K562 (cell line): ENCODE measurements around the gene LCN12. TPM values are rescaled to one million over a fixed set of nuclear protein-coding genes. Genes with fewer than 3 reads are reported as not detected.

Experiments used
- ATAC-seq: fragments of 200-7000 bp; cut with Tn5 transposase; 3 replicates; pipeline ENCODE4 v1.9.1; 2020; ENCODE audit warnings: moderate library complexity
- BruUV-seq: library from RNA; stranded (reverse); fragments of 400-500 nt; replicated peaks from 2 replicates; lab custom pipeline; 2021; lab: Mats Ljungman, UMichigan
- CTCF ChIA-PET: fragments of 300-600 bp; formaldehyde crosslinking; extraction: SDS; loops from one replicate; lab custom pipeline; 2021; ENCODE audit warnings: low intra/inter-chr PET ratio; lab: Yijun Ruan, JAX
- POLR2A ChIA-PET: fragments of 300-600, 350-650 bp; sonication (Branson Sonifier 250); formaldehyde crosslinking; extraction: SDS; loops from one replicate; lab custom pipeline; 2021; ENCODE audit warnings: antibody characterized with exemption, inconsistent platforms; lab: Yijun Ruan, JAX
- DNase-seq, 4 experiments: peaks; one replicate each; pipeline versions ENCODE4 v3.0.0 to v3.0.0-alpha.2; 2011 to 2018; ENCODE audit warnings: low spot score in 3 of 4, mixed read lengths in 3 of 4; ENCODE audit errors: extremely low read depth in 1 of 4
- FAIRE-seq: peaks from 2 replicates; lab custom pipeline; 2011; peaks lifted over from hg19 to GRCh38; lab: Jason Lieb, UNC
- H2AFZ ChIP-seq: 2 replicates; pipeline ENCODE4 v1.6.0; 2011; ENCODE audit warnings: low read depth, low read length, control low read depth, inconsistent platforms
- H3K27ac ChIP-seq: fragments of 200-600 bp; 3 replicates; pipeline ENCODE4 v1.8.0; 2011; ENCODE audit warnings: low read depth, mild to moderate bottlenecking, control low read depth, inconsistent platforms, low read length, moderate library complexity, mixed read lengths; ENCODE audit errors: extremely low read depth
- H3K27me3 ChIP-seq, 2 experiments: fragments of 300-600 bp in 1 of 2; 2 replicates in 1 of 2; 3 replicates in 1 of 2; pipeline versions ENCODE4 v1.6.0 to v1.8.0; 2011; ENCODE audit warnings: inconsistent platforms in 2 of 2, low read length in 2 of 2, mild to moderate bottlenecking in 1 of 2, mixed read lengths in 1 of 2, moderate library complexity in 1 of 2; ENCODE audit not compliant: control insufficient read depth in 2 of 2, insufficient read depth in 2 of 2
- H3K36me3 ChIP-seq: fragments of 300-600 bp; 3 replicates; pipeline ENCODE4 v1.8.0; 2011; ENCODE audit warnings: mild to moderate bottlenecking, low read length, inconsistent platforms; ENCODE audit not compliant: control insufficient read depth, insufficient read depth
- H3K4me1 ChIP-seq, 2 experiments: fragments of 200-600 bp in 1 of 2; replicated peaks in 1 of 2; 2 replicates in 1 of 2; 3 replicates in 1 of 2; pipeline versions ENCODE4 v1.5.1 to v1.8.0; 2011; ENCODE audit warnings: inconsistent platforms in 2 of 2, low read length in 2 of 2, mild to moderate bottlenecking in 1 of 2, mixed read lengths in 1 of 2, moderate library complexity in 1 of 2; ENCODE audit not compliant: control insufficient read depth in 2 of 2, insufficient read depth in 2 of 2
- H3K4me2 ChIP-seq: 2 replicates; pipeline ENCODE4 v1.6.1; 2011; ENCODE audit warnings: low read length, control low read depth, inconsistent platforms, mixed read lengths; ENCODE audit not compliant: insufficient read depth
- H3K4me3 ChIP-seq: fragments of 200-600 bp; sonication (generic), shearing (Covaris generic); 2 replicates; pipeline ENCODE4 v1.5.1; 2016; ENCODE audit warnings: control low read depth, inconsistent platforms
- H3K79me2 ChIP-seq: fragments of 200-600 bp; 3 replicates; pipeline ENCODE4 v1.8.0; 2011; ENCODE audit warnings: low read length, inconsistent platforms; ENCODE audit not compliant: control insufficient read depth, insufficient read depth
- H3K9ac ChIP-seq, 2 experiments: 2 replicates each; pipeline versions ENCODE4 v1.6.0 to v1.6.1; 2011; ENCODE audit warnings: low read depth in 2 of 2, low read length in 2 of 2, control low read depth in 1 of 2, inconsistent platforms in 1 of 2, mild to moderate bottlenecking in 1 of 2, mixed read lengths in 1 of 2; ENCODE audit not compliant: insufficient read depth in 1 of 2
- H3K9me1 ChIP-seq: one replicate; pipeline ENCODE4 v1.6.0; 2011; ENCODE audit warnings: inconsistent platforms, mild to moderate bottlenecking, low read length, moderate library complexity; ENCODE audit not compliant: control insufficient read depth, insufficient read depth
- H3K9me3 ChIP-seq: replicated peaks from 2 replicates; pipeline ENCODE4 v1.5.1; 2011; ENCODE audit warnings: low read depth, low read length, inconsistent platforms; ENCODE audit not compliant: control insufficient read depth, insufficient read depth
- H4K20me1 ChIP-seq: replicated peaks from 2 replicates; pipeline ENCODE4 v1.6.1; 2011; ENCODE audit warnings: low read length, inconsistent platforms, mixed read lengths; ENCODE audit not compliant: control insufficient read depth, insufficient read depth
- E2F6 ChIP-seq, 2 experiments: IDR thresholded peaks; 2 replicates each; pipeline ENCODE4 v1.6.1; 2011; ENCODE audit warnings: borderline replicate concordance in 1 of 2, control low read depth in 1 of 2, low read depth in 1 of 2, low read length in 1 of 2, mild to moderate bottlenecking in 1 of 2, mixed read lengths in 1 of 2, moderate library complexity in 1 of 2; ENCODE audit not compliant: insufficient read depth in 1 of 2, insufficient read length in 1 of 2, poor library complexity in 1 of 2, severe bottlenecking in 1 of 2; ENCODE audit errors: extremely low read depth in 1 of 2
- MXD1 ChIP-seq: fragments of 250-450 bp; sonication (Bioruptor Pico); IDR thresholded peaks from 2 replicates; pipeline ENCODE4 v1.8.0; 2021; ENCODE audit warnings: borderline replicate concordance, mild to moderate bottlenecking, moderate library complexity; ENCODE audit not compliant: poor library complexity, severe bottlenecking
- NFATC3 ChIP-seq: fragments of 450-650 bp; IDR thresholded peaks from 2 replicates; pipeline ENCODE4 v1.6.1; 2017; ENCODE audit warnings: mild to moderate bottlenecking
- WGBS: fragments of 100-300 bp; shearing (Covaris generic); methylation state at CpG from one replicate; pipeline ENCODE4 v1.1.6; 2016; ENCODE audit warnings: low coverage, mixed read lengths; ENCODE audit not compliant: insufficient coverage; ENCODE audit errors: missing lambda C conversion rate; 5-methylcytosine and 5-hydroxymethylcytosine counted together
- in situ Hi-C: fragments of 300-500 bp; cut with MboI; formaldehyde crosslinking; loops from 4 replicates; pipeline ENCODE4 v1.15.0; 2018; ENCODE audit warnings: inconsistent platforms, mixed read lengths
- intact Hi-C: fragments of 100-400 bp; cut with micrococcal nuclease; formaldehyde crosslinking; loops from 2 replicates; pipeline ENCODE4 v1.14.2; 2022
- polyA plus RNA-seq, 8 experiments: library from polyadenylated mRNA; depleted of rRNA in 4 of 8; stranded (reverse) in 5 of 8; unstranded in 3 of 8; fragments of >200 nt; fragmentation: Nextera tagmentation in 2 of 8; fragmentation: Illumina TruSeq in 1 of 8; extraction: Ambion mirVana in 2 of 8; extraction: Trizol in 1 of 8; gene quantifications; 2 replicates each; pipeline versions ENCODE4 v1.2.1 to v1.2.3, GENCODE V29; 2011 to 2014; ENCODE audit warnings: inconsistent platforms in 1 of 8, missing spikeins in 1 of 8
- total RNA-seq, 7 experiments: library from RNA; depleted of rRNA in 6 of 7; stranded (reverse); fragments of >200 nt in 6 of 7; fragmentation: Illumina TruSeq in 2 of 7; extraction: Trizol in 2 of 7; gene quantifications; 2 replicates each; pipeline versions ENCODE4 v1.2.1 to v1.2.3, GENCODE V29; 2011 to 2021; ENCODE audit warnings: low replicate concordance in 1 of 7
- TF ChIP-seq, protein P1 (sequence below): fragments of 150-350 bp; IDR thresholded peaks from 2 replicates; pipeline ENCODE4 v1.6.1; 2014; ENCODE audit warnings: low read depth, mild to moderate bottlenecking, low read length, borderline replicate concordance
- TF ChIP-seq, protein P2 (sequence below): fragments of 450-650 bp; IDR thresholded peaks from 2 replicates; pipeline ENCODE4 v1.7.0; 2016; ENCODE audit warnings: borderline replicate concordance

LCN12 gene
- total and polyA plus RNA-seq, 9 of the 15 experiments (the other 6 are each of a cell fraction or from before 2014, with no cell fraction given): 0.05 TPM; not detected in 8

DNA sequence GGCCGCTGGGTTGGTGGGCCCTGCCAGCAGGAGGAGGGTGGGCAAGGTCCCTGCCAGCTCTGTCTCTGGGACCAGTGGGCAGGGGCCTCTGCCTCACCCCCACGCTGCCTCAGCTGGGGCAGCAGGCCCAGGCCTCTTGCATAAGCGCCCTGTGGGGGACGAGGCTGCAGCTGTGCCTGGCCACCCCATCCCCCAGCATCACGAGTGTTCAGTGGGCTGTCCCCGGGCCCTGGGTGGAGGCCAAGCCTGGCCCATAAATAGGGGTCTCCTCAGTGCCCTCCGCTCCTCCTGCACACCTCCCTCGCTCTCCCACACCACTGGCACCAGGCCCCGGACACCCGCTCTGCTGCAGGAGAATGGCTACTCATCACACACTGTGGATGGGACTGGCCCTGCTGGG is 25.1 kb downstream of the LCN12 start, which contains the start of gene PTGDS:
TSS of gene PTGDS (plus strand) at position 282 of the 400 bp plus-strand sequence. CDS start at position 357, 75 bp downstream.
- Histone ChIP-seq H3K9me3 (no peaks in the 10 kb centered on the region), H3K27me3 (no peaks in the 10 kb centered on the region), H3K36me3 (no peaks in the 10 kb centered on the region), H2AFZ (peak within 1 kb of the TSS; percentile 97), H3K27ac (peak within 1 kb of the TSS; percentile 59; the same call in 2 of the 3 replicates), H3K9me1 (no peaks in the 10 kb centered on the region), H3K79me2 (no peaks in the 10 kb centered on the region), H3K9ac (peak within 1 kb of the TSS; percentile 51 to 92; a peak in 3 of 4 replicates), H4K20me1 (no peaks in the 10 kb centered on the region)
- no peak for FAIRE-seq
- CTCF ChIA-PET: no interaction called here
- WGBS: 70% methylated on average over 8 of the region's 10 CpGs
- intact Hi-C loops: no loop called here
- POLR2A ChIA-PET: interaction anchor here (0.7 to 1.4 kb wide), 2 partner anchors 11 to 45 kb away, joined by 3 to 4 read pairs; no protein-coding TSS in a partner anchor
- no peak for ATAC-seq
- no peak for DNase-seq
- TF ChIP-seq, protein P1, sequence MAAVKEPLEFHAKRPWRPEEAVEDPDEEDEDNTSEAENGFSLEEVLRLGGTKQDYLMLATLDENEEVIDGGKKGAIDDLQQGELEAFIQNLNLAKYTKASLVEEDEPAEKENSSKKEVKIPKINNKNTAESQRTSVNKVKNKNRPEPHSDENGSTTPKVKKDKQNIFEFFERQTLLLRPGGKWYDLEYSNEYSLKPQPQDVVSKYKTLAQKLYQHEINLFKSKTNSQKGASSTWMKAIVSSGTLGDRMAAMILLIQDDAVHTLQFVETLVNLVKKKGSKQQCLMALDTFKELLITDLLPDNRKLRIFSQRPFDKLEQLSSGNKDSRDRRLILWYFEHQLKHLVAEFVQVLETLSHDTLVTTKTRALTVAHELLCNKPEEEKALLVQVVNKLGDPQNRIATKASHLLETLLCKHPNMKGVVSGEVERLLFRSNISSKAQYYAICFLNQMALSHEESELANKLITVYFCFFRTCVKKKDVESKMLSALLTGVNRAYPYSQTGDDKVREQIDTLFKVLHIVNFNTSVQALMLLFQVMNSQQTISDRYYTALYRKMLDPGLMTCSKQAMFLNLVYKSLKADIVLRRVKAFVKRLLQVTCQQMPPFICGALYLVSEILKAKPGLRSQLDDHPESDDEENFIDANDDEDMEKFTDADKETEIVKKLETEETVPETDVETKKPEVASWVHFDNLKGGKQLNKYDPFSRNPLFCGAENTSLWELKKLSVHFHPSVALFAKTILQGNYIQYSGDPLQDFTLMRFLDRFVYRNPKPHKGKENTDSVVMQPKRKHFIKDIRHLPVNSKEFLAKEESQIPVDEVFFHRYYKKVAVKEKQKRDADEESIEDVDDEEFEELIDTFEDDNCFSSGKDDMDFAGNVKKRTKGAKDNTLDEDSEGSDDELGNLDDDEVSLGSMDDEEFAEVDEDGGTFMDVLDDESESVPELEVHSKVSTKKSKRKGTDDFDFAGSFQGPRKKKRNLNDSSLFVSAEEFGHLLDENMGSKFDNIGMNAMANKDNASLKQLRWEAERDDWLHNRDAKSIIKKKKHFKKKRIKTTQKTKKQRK: no peak
- TF ChIP-seq NFATC3: no peak
- no peak for TF ChIP-seq MXD1 (CRISPR knock-in tag)
- TF ChIP-seq, protein P2, sequence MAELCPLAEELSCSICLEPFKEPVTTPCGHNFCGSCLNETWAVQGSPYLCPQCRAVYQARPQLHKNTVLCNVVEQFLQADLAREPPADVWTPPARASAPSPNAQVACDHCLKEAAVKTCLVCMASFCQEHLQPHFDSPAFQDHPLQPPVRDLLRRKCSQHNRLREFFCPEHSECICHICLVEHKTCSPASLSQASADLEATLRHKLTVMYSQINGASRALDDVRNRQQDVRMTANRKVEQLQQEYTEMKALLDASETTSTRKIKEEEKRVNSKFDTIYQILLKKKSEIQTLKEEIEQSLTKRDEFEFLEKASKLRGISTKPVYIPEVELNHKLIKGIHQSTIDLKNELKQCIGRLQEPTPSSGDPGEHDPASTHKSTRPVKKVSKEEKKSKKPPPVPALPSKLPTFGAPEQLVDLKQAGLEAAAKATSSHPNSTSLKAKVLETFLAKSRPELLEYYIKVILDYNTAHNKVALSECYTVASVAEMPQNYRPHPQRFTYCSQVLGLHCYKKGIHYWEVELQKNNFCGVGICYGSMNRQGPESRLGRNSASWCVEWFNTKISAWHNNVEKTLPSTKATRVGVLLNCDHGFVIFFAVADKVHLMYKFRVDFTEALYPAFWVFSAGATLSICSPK: no peak
- TF ChIP-seq E2F6 (IDR thresholded peaks at IDR 0.05; ENCODE audit: borderline replicate concordance in 1 of 2, extremely low read depth in 1 of 2, insufficient read depth in 1 of 2, insufficient read length in 1 of 2, low read depth in 1 of 2, low read length in 1 of 2, poor library complexity in 1 of 2, severe bottlenecking in 1 of 2): no peak
- TF ChIP-seq, all 486 proteins: peak for 0
- peaks cover 9 to 96% of the 10 kb centered on the region in 2 experiments; a peak in 4 of 5 replicates for H3K4me1 ChIP-seq
- peak within 1 kb of the TSS; percentile 82 for H3K4me2 ChIP-seq
- in situ Hi-C loops: no loop called here
- H3K4me3 ChIP-seq: peak within 1 kb of the TSS; percentile 54
- no TSS peak for BruUV-seq
